GM19025 (cell line): ENCODE measurements around the gene PSRC1.

Source experiments
- ATAC-seq: cut with Tn5 transposase; IDR thresholded peaks from one replicate; pipeline ENCODE4 v1.9.1; 2021; ENCODE audit warnings: mild to moderate bottlenecking, low read depth, moderate library complexity; ENCODE audit not compliant: unreplicated experiment

The PSRC1 gene

DNA sequence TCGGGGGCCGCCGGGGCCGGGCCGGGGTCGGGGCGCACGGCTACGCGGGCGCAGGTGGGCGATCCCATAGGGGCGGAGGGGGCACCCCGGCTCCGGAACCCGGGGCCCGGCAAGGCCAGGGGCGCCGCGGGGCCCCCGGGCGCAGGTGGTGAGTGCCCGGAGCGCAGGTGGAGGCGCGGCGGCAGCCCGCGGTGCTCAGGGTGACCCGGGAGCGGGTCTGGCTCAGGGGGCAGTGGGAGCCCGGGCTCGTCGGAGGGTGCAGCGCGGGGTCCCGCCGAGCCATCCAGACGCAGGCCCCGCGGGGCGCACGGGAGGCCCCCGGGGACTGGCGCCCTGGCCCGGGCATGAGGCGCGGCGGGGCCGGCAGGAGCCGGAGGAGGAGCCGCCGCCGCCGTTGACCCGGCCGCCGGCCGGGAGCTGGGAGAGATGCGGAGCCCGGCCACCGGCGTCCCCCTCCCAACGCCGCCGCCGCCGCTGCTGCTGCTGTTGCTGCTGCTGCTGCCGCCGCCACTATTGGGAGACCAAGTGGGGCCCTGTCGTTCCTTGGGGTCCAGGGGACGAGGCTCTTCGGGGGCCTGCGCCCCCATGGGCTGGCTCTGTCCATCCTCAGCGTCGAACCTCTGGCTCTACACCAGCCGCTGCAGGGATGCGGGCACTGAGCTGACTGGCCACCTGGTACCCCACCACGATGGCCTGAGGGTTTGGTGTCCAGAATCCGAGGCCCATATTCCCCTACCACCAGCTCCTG is 33.1 kb downstream of the PSRC1 start:
- peak; percentile 43 for ATAC-seq

- peak; percentile 87 for ATAC-seq
Observed at GRCh38 chr1:109248797-109249629, 33.9 kb downstream of the PSRC1 start, which contains the start of gene CELSR2. TSS of gene CELSR2 (plus strand) at chr1:109249539. CDS start at chr1:109250080, 541 bp downstream.

DNA sequence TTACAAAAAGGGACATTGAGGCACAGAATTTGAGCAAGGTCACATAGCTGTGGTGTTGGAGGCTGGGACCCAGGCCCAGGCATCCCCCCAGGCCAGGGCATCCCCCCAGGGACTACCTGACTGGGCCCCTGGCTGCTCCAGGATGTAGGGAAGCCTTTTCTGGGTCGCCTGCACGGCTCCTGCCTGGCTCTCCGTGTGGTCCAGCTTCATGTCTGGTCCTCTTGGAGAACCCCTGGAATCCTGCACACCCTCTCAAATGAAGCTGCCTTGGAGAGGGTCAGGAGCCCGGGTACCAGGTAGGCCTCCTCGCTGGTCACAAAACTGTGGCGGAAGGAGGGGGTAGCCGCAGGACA is 34.5 kb downstream of the PSRC1 start:
- ATAC-seq, result no peak

DNA sequence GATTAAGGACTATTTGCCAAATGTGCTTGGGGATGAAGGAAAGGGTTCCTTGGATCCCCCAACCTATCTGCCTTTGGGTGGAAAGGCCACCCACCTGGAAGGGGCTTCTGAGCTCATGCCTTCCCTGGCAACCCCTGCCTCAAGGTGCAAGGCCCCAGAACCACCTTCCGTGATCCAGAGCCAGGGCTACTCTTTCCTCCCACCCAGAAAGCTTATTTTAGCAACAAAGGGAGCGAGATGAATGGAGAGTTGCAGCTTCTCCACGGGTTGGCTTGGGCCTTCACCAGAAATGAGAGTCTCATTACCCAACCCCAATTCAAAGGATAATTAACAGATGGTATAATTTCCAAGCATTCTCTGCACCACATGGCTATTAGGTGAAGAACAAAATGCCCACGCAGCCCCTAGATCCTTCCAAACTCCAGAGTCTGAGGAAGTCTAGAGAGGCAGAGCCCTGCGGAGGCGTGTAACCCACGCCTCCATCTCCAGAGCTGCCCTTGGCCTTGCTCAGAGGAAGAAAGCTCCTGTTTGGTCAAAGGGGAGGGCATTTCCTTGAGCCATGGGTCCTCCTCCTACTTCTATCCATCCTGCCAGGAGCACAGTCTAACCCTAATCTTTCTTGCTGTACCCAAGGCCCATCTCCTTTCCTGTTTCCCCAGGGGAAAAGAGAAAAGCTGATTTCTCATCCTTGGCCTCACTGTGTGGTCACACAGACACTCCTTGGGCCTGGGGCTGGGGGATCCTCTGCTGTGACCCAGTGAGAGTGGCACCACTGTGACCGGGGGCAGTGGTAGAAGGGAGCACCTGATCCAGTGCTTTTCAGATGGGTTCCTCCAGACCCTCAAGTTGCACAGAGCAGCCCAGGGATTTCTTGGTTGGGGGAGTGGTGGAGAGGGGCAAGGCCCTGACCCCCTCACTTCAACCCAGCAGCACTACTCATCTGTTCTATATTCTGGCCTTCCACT is 35.3 kb downstream of the PSRC1 start:
- no peak for ATAC-seq

DNA sequence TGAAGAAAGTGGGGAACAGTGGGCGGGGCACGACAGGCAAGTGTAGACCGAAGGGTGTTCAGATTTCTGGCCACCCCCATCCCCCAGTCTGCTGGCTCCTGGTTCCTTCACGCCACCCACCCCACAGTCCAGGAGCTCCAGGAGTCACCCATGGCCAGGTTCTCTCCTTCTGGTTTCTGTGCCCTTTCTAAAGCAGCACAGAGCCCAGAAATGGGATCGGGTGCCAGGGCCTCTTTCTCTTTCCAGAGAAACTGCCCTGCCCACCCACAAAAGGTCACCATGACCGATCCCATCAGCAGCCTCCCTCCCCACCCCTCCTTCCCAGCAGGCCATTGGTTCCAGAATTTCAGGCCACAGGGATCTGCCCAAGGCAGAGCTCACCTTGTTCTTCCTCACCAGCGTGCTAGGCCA is 36.8 kb downstream of the PSRC1 start:
- ATAC-seq, result no peak

- ATAC-seq, result no peak
Observed at GRCh38 chr1:109243860-109244552, 38.9 kb downstream of the PSRC1 start.

DNA sequence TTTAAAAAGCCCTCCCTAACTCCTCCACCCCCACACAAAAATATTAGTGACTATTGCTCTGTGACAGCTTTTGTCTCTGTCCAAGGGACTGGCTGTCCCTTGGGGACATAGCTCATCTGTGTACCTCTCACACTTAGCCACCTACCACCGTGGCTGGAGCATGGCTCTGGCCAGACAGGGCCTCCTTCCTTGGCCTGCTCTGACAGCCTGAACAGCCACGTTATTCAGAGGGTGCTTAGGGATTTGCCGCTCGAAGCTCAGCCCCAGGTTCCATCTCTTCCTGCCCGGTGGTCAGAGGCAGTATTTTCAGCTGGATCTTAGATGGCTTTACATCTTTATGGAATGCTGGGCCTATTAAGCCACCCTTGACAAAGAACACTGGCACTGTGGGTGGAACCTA is 39.7 kb downstream of the PSRC1 start:
- ATAC-seq, result no peak

DNA sequence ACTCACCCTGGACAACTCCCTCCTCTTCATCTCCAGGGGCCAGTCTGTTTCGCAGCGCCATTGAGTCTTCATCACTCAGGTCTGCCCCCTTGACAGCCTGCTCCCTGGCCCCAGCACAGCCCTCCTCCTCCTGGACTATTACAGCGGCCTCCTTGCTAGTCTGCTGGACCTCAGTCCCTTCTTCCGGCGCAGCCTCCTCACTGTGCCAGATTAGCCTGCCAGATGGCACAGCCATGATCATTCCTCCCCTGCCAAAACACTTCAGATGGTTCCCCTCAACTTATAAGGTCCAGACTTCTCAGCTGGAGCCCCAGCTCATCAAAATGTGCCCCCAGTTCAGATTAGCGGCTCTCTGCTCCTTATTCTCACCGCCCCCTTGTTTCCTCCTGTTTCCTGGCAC is 40.6 kb downstream of the PSRC1 start:
- ATAC-seq, result no peak

DNA sequence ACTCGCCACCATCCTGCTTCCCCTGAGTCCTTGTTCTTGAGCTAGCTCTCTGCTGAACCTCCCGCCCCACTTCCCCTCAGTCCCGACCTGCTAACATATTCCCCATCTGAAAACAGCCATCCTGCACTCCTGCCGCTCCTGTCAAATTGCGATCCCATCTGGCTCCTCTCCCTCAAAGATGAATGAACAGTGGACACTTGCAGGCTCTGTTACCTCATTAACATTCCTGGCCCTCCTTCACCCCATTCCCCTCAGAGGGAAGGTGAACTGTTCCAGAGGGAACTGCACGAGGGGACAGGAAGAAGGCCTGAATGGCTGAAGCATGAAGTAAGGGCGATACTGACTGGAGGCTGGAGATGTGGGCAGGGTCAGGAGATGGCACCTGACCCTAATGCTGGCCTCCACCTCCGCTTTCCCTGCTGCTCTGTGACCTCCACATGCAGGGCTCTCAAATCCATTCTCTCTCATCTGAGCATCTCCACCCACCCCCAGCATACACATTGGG is 41.1 kb downstream of the PSRC1 start:
- ATAC-seq, result no peak

DNA sequence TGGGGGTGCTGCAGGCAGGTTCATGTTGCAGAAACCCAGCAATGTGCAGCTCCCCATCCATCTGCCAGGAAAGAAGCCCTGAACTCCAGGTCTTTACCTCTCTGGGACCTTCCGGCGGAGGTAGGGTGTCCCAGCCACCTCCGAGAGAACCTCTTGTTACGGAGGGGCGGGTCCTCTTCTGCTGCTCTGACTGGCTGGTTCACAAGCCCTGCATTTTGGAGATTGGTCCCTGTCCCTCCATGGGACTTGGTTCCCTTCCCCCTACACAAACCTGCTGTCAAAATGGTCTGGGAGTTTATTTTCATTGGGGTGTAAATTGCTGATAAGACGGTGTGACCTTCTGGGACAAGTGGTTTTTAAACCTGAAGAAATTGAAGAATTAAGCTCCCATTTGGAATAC is 41.6 kb downstream of the PSRC1 start:
- ATAC-seq, result no peak

DNA sequence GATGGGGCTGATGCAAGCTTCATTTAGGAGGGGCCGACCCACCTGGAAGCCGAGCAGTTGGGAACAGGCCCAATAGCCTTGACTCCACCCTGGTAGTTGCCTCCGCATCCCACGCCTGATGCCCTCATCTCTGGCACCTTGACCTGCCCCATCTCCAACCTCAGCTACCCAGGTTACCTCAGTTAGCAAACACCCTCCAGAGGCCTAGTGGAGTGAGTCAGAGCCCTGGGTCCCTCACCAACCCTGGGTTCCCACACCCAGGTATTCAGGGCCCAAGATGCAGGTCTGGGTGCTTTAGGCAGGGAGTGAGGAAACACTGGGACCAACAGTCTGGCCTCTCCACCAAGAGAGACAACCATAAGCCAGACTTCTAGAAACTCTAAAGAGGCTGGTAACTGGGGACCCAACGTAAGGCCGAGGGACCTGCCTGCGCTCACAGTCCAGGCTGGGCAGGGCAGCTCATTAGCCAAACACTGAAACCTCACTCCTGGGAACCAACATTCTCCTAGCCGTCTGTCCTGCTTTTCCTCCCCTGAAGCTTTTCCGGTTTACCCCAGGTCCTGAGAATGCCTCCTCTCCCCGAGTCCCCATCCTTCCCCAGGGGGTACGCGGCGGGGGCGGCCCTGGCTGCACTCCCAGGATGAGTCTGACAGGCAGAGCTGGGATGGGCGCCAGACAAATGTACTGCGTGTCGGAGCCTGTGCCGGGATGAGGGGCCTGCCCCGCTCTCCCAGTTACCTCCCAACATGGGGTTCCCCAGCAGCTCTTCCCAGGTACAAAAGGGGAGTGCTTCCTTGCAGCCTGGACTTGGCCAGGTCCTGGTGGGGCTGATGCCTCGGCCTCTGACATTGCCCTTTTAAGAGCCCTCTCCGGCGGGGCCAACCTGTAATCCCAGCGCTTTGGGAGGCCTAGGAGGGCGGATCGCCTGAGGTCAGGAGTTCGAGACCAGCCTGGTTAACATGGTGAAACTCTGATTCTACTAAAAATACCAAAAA is 42.5 kb downstream of the PSRC1 start:
- ATAC-seq, result no peak

- ATAC-seq, result peak; percentile 46
Observed at GRCh38 chr1:109239409-109240068, 43.4 kb downstream of the PSRC1 start.

GRCh38 chr1:109239047-109239408 is 43.9 kb downstream of the PSRC1 start:
- no peak for ATAC-seq

DNA sequence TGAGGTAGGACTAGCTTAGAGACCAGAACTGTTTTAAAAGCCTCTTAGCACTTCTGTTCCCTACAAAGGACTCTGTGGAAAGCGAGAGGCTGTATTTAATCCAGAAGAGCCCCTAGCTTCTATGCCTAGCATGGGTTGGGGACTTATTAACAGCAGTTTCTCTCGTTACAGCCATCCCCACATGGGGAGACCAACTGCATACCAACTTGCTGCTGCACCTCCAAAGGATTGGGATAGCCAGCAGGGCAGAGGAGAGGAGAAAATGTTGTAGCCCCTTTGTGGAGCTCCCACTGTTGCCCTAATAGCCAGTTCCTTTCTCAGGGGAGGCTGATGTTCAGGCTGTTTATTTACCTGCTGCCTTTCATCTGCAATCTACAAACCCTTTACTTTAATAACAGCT is 44.6 kb downstream of the PSRC1 start:
- ATAC-seq, result no peak

DNA sequence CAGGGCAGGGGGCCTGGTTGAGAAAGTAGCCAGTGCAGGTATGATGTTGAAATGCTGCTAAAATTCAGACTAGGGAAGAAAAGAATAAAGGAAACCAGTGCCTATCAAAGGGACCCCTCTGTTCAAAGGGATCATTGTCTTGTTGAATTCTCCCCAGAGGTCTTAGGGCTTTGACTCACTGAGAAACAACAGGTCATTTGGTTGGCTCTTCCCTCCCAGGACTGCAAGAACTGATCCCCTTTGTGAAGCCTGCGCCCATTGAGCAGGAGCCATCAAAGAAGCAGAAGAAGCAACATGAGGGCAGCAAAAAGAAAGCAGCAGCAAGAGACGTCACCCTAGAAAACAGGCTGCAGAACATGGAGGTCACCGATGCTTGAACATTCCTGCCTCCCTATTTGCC is 45.4 kb downstream of the PSRC1 start:
- ATAC-seq, result no peak

GRCh38 chr1:109235137-109235536 is 47.8 kb downstream of the PSRC1 start:
- no peak for ATAC-seq

- no peak for ATAC-seq
Observed at GRCh38 chr1:109231066-109231465, 51.9 kb downstream of the PSRC1 start.
